Smooth muscle cell (in vitro differentiated cells): Measurements from ENCODE around the gene LRTM2. TPM values are rescaled to one million over a fixed set of nuclear protein-coding genes. Genes with fewer than 3 reads are reported as not detected.

ENCODE experiments used
- DNase-seq: peaks from one replicate; lab custom pipeline; 2025; ENCODE audit not compliant: unreplicated experiment; lab: John Stamatoyannopoulos, UW
- H2AFZ ChIP-seq: fragments of 200-600 bp; sonication (generic); 2 replicates; pipeline ENCODE4 v1.6.0; 2016; ENCODE audit warnings: antibody characterized with exemption, low read depth, mild to moderate bottlenecking
- H3F3A ChIP-seq: fragments of 200-600 bp; sonication (generic); 2 replicates; pipeline ENCODE4 v1.6.0; 2017; ENCODE audit warnings: antibody characterized with exemption, low read depth
- H3K27ac ChIP-seq: fragments of 200-600 bp; sonication (generic); 2 replicates; pipeline ENCODE4 v1.5.1; 2016; ENCODE audit warnings: low read depth, mild to moderate bottlenecking
- H3K27me3 ChIP-seq: fragments of 200-600 bp; sonication (generic); 2 replicates; pipeline ENCODE4 v1.6.1; 2016; ENCODE audit warnings: low read depth, mild to moderate bottlenecking
- H3K36me3 ChIP-seq: fragments of 200-600 bp; sonication (generic); 2 replicates; pipeline ENCODE4 v1.5.1; 2016; ENCODE audit warnings: low read depth
- H3K4me1 ChIP-seq: fragments of 200-600 bp; sonication (generic); 2 replicates; pipeline ENCODE4 v1.5.1; 2016; ENCODE audit warnings: low read depth
- H3K4me2 ChIP-seq: fragments of 200-600 bp; sonication (generic); 2 replicates; pipeline ENCODE4 v1.6.0; 2016; ENCODE audit warnings: mild to moderate bottlenecking
- H3K4me3 ChIP-seq: fragments of 200-600 bp; sonication (generic); 2 replicates; pipeline ENCODE4 v1.5.1; 2016; ENCODE audit warnings: mild to moderate bottlenecking
- H3K79me2 ChIP-seq: fragments of 200-600 bp; sonication (generic); 2 replicates; pipeline ENCODE4 v1.6.0; 2016; ENCODE audit warnings: low read depth, mild to moderate bottlenecking
- H3K9ac ChIP-seq: fragments of 200-600 bp; sonication (generic); 2 replicates; pipeline ENCODE4 v1.6.0; 2016; ENCODE audit warnings: low read depth
- H3K9me3 ChIP-seq: fragments of 200-600 bp; sonication (generic); replicated peaks from 2 replicates; pipeline ENCODE4 v1.5.1; 2016; ENCODE audit warnings: low read depth
- H4K20me1 ChIP-seq: fragments of 200-600 bp; sonication (generic); 2 replicates; pipeline ENCODE4 v1.6.0; 2016; ENCODE audit warnings: low read depth
- CTCF ChIP-seq: fragments of 200-600 bp; sonication (generic); IDR thresholded peaks from 2 replicates; pipeline ENCODE4 v1.5.1; 2017; ENCODE audit warnings: borderline replicate concordance, mild to moderate bottlenecking, antibody characterized with exemption; ENCODE audit not compliant: insufficient read depth, poor library complexity, severe bottlenecking
- WGBS: methylation state at CpG from one replicate; pipeline ENCODE4 v1.1.7; 2016; ENCODE audit warnings: low lambda C conversion rate; 5-methylcytosine and 5-hydroxymethylcytosine counted together
- polyA plus RNA-seq: library from polyadenylated mRNA; unstranded; fragments of >200 nt; fragmentation: Nextera tagmentation; extraction: Ambion mirVana; gene quantifications from 2 replicates; pipeline ENCODE4 v1.2.1, GENCODE V29; 2016
- total RNA-seq: library from RNA; depleted of rRNA; stranded (reverse); fragments of >200 nt; gene quantifications from 2 replicates; pipeline ENCODE4 v1.2.3, GENCODE V29; 2014

Gene LRTM2
- total and polyA plus RNA-seq, 2 experiments from 2014 or later = not detected

DNA sequence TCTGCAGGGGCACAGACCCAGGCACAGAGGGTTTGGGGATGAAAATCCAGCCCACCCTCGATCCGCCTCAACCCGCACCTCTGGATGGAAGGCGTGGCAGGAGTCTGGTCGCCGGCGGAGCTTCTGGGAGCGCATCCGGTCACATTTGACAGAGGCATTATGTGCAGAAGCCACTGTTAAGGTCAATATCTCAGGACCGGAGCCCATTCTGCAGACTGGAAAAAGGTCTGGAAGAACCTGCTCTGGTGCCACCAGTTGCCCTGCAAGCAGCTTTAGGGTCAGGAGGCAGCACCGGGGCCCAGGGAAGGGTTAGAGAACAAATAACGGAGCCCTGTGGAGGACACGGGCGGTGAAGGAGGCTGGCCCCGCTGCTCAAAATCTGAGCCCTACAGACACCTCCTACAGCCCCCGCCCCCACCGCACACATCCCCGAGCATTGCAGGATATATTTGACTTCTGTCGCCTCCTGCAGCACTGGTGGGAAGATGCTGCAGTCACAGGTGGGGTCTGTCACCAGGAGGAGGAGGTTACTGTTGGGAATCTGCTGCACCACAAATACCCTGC lies 25.1 kb upstream of the LRTM2 start:
- Histone ChIP-seq H3K9me3 (no peaks in the 10 kb centered on the region), H2AFZ (no peak overlapping the region), H3F3A (no peaks in the 10 kb centered on the region), H3K4me3 (no peak overlapping the region), H3K4me1 (no peaks in the 10 kb centered on the region), H3K9ac (no peak overlapping the region), H3K27ac (no peak overlapping the region), H3K4me2 (no peak overlapping the region), H3K79me2 (no peaks in the 10 kb centered on the region), H3K36me3 (no peaks in the 10 kb centered on the region), H4K20me1 (peaks cover 9% of the 10 kb centered on the region), H3K27me3 (no peaks in the 10 kb centered on the region)
- WGBS = 79% methylated on average over 19 of the region's 19 CpGs
- TF ChIP-seq CTCF = no peak
- no peak for DNase-seq

DNA sequence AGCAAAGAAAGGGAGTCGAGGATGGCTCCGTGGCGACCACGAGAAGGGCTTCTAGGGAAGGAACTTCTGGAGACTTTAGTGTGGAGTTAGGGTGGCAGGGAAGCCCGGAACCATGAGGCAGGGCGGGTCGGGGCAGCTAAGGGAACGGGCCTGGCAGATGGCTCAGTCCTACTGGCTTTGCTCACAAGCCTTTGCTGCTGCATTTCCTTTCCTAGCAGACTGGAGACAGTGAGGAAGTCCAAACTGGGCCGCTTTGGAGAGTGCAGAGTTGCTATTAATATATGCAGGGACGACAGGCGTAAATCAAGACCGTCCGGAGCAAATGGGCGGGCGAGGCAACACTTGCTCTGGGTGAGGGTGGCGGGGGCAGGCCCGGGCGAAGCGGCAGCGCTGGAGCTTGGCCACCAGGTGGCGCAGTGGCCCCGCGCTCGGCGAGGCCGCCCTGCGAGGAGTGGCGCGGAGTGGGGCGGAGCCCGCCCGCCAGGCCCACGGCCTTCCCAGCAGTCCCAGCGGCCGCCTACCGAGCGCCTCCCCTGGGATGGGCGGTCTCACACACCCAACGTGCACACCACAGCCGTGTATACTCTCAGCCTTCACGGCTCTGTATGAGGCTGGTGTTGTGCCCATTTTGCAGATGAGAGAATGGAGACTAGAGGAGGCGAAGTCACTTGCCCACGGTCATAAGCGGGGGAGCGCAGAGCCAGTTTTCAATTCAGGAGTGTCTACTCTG lies 24.4 kb upstream of the LRTM2 start:
- H3K4me3 ChIP-seq = peak overlapping the region; percentile 22
- H3K9ac ChIP-seq = no peak overlapping the region
- H3F3A ChIP-seq = no peaks in the 10 kb centered on the region
- H4K20me1 ChIP-seq = peaks cover 4% of the 10 kb centered on the region
- H3K4me1 ChIP-seq = no peaks in the 10 kb centered on the region
- H3K27ac ChIP-seq = no peak overlapping the region
- no peak overlapping the region for H2AFZ ChIP-seq
- no peaks in the 10 kb centered on the region for H3K36me3 ChIP-seq
- WGBS = 16% methylated on average over 42 of the region's 45 CpGs
- peak overlapping the region; percentile 77 for H3K4me2 ChIP-seq
- DNase-seq = peak; percentile 59
- TF ChIP-seq CTCF = peak; percentile 95
- H3K27me3 ChIP-seq = no peaks in the 10 kb centered on the region
- H3K79me2 ChIP-seq = no peaks in the 10 kb centered on the region
- no peaks in the 10 kb centered on the region for H3K9me3 ChIP-seq

- Histone ChIP-seq H3K4me2 (peak overlapping the region; percentile 77), H3K36me3 (no peaks in the 10 kb centered on the region), H3K27ac (no peak overlapping the region), H3F3A (no peaks in the 10 kb centered on the region), H3K27me3 (no peaks in the 10 kb centered on the region), H3K9me3 (no peaks in the 10 kb centered on the region), H3K9ac (no peak overlapping the region), H3K79me2 (no peaks in the 10 kb centered on the region), H2AFZ (no peak overlapping the region), H4K20me1 (no peaks in the 10 kb centered on the region), H3K4me3 (peak overlapping the region; percentile 22), H3K4me1 (no peaks in the 10 kb centered on the region)
- no peak for DNase-seq
- TF ChIP-seq CTCF = no peak
- 59% methylated on average over 23 of the region's 43 CpGs for WGBS
These were observed 23.8 kb upstream of the LRTM2 start for GRCh38 chr12:1796515-1797010.
